Hepatic stellate cell (primary cell): ENCODE results near the gene CHID1.
A peak's percentile ranks its signal among the peaks of the same experiment; 100 is the strongest.

ENCODE experiments used
- DNase-seq: peaks from one replicate; pipeline ENCODE4 v3.0.0; 2011; ENCODE audit warnings: low spot score

CHID1 gene

DNA sequence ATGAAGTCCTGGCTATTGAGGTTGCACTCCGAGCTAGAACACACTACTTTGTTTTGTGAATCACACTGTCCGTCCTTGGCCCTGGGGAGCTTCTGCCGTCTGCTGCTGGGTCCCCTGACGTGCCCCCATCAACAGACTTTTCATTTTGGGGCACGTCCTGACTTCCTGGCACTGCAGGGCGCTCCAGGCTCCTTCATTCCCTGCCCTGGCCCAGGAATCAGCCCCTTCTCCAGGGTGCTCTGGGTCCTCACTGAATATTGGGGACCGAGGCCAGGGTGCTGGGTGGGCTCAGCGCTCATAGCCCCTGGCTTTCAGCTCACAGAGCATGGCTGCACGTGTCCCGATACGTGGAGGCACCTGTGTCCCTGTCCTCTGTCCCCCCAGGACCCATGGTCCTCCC, 45.7 kb downstream of the CHID1 start:
- DNase-seq: no peak

DNA sequence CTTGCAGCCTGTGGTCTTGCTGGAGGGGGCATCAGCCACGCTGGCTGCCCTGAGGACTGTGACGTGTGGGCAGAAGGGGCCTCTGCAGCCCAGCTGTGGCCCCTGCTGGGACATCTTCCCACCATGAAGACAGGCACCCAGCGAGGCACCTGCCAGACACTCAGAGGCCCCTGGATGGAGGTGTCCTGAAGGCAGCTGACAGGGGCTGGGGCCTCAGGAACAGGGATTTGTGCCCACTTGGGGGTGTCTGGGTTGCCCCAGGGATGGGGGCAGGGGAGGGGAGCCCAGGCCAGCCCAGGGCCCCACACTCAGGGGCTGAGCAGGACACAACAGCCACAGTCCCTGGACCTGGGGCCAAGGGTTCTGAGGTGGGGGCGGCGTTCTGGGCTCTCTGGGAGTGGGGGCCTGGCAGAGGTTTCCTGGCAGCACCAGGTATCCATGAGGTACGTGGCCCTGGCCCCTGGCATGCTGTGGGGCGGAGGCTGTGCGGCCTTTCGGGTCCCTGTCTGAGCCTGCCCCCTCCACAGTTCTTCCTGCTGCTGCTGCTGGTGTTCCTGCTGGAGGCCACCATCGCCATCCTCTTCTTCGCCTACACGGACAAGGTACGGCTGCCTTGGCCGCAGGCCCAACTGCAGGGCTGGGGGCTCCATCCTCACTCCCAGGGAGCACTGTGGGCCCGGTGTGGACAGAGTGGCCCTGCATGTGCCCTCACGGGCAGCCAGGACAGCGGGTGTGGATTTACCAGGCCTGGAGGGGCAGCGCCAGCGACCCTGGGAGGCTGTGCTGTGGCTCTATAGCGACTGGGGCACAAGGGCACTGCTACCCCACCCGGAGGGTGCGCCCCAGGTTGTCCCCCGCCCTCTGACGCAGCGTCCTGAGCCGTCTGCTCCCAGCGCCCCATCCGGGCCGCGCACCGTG, 46.4 kb downstream of the CHID1 start:
- no peak for DNase-seq

DNA sequence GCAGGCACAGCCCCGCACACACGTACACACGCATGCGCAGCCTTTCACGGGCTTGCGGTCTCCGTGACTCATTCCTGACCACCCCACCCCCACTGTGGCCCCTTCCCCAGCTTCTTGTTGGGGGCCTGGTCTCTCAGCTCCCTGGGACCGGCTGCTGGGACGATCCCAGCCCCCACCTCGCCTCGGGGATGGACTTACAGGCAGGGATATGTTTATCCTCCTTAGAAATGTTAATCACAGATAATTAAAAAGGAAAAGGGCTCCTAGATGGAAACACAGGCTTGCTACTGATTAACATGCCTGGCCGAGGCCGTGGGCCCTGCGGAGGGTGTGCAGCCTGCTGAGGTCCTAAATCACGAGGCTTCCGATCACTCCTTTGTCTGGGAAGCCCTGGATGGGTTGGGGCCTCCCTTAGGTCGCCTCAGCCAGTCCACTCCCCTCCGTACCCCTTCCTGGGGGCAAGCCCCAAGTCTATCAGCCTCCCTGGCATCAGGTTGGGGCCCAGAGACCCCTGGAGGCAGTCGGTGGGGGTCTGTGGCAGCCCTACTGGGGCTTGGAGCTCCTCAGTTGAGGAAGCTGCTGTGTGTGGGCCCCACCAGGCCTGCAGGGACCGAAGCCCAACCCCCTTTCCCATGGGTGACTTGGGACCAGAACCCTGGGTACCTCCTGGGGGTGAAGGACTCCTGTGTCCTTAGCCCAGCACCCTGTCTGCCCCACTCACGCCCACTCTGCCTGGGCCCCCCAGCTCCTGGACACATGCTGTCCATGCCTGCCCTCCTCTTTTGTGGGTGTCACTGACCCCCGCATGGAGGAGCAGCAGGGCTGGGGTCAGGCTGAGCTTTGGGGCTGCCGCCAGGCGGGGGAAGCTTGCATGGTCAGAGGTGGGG, 47.3 kb downstream of the CHID1 start:
- no peak for DNase-seq

DNA sequence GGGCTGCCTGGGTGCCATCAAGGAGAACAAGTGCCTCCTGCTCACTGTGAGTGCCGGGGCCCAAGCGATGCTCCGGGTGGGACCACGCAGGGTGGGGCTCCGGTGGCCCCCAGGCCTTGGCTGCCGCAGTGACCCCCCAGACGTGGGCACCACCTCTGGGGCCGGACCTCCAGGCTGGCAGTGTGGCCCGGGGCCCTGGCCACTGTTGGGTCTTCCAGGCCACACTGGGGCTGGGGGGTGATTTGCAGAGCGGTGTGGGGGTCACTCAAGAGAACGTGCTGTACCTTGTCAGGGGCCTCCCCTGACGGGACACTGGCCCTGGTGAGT, 48.0 kb downstream of the CHID1 start:
- DNase-seq: no peak

DNA sequence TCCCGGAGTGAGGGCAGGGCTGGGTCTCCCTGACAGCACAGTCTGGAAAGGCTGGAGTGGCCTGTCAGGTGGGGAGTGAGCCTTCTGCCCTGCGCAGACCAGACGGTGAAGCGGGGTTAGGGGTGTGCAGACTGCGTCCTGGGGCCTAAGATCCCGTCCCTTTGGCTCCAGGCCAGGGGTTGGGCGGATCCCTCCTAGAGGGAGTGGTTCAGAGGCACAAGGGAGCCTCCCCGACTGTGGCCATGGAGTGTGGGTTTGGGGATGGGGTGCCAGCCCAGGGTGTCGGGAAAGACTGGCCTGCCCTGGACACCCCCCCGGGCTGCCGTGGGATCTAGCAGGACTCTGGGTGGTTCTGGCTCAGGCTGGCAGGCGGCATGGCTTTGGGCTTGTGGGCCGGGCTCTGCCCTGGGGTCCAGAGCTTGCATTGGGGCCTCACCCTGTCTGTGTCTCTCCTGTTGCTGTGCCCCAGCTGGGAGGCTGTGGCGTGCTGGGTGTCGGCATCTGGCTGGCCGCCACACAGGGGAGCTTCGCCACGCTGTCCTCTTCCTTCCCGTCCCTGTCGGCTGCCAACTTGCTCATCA, 48.4 kb downstream of the CHID1 start:
- no peak for DNase-seq

DNA sequence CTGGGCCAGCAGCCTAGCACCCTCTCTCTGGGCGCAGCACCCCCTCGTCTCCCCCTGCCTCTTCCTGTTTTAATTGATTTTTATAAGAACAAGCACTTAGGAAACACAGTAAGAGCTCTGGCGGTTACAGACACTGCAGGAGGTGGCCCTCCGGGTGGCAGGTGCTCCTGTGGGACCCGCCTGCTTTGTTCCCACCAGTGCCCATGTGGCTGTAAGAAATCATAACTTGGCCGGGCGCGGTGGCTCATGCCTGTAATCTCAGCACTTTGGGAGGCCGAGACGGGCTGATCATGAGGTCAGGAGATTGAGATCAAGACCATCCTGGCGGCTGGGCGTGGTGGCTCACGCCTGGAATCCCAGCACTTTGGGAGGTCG, 49.5 kb downstream of the CHID1 start:
- no peak for DNase-seq

DNA sequence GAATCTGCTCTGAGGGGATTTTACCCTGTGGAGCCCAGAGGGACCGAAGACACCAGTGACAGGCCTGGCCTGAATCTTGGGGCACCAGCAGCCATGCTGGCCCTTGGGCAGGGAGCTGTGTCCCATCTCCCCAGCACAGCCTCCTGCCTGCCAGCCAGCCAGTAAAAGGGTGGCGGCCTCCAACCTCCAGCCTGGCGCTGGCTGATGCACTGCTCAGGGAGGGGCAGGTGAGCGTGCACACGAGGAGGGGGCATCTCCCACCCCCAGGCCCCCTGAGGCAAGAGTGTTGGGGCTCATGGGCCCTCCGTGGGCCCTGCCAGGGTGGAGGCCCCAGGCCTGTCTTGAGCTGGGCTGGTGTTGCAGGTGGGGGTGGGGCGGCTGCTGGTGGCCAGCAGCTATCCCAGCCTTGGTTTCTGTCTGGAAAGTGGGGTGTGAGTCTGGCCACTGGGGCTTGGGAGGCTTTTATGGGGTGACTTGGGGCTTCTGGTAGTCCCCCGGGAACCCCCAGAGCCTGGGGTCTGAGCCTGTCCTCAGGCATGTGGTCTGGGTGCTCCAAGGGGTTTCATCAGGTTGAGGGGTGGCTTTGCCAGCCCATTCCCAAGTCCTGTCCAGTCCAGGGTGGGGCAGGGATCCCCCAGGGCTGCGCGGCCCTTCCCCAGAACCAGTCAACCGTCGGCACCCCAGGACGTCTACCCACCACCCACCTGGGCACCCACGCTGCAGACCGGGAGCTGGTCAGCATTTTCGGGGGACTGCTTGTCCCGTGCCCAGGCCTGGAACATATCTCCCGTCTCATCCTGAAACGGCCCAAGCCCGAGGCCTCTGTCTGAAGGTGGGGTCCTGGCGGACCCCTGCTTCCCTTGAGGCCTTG, 50.1 kb downstream of the CHID1 start:
- DNase-seq: no peak

DNA sequence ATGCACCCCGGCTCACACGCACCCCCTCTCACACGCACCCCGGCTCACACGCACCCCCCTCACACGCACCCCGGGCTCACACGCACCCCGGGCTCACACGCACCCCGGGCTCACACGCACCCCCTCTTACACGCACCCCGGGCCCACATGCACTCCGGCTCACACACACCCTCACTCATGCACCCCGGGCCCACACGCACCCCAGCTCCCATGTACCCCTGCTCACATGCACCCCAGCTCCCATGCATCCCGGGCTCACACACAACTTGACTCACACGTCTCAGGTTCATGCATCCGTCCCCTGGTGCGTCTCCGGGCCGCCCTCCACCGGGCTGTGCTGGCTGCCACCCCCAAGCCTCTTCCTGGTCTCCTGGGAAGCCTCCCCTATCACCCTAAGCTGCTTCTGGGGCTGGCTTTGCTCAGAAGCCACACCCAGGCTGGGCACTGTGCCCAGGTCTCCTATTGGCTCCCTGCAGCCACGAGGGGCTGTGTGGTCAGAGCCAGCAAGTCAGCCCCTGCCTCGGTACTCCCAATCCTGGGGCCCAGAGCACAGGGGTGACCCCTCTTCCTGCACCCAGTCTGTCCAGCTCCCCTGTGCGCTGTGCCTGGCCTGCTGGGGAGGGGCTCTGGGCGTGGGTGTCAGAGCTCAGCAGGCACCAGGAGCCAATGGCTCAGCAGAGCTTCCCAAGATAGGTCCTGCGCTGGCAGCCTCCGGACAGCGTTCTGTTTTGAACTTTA, 51.0 kb downstream of the CHID1 start:
- DNase-seq: peak; percentile 98

DNA sequence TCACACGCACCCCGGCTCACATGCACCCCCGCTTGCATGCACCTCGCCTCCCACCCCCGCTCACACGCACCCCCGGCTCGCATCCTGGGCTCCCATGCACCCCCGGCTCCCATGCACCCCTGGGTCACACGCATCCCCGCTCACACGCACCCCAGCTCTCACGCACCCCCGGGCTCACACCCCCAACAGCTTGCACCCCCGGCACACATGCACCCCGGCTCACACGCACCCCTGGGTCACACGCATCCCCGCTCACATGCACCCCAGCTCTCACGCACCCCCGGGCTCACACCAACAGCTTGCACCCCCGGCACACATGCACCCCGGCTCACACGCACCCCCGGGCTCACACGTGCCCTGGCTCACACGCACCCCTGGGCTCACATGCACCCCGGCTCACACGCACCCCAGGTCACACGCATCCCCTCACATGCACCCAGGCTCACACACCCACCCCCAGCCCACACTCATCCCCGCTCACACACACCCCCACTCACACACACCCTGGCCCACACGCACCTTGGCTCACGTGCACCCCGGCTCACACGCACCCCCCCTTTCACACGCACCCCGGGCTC, 51.8 kb downstream of the CHID1 start:
- no peak for DNase-seq

DNA sequence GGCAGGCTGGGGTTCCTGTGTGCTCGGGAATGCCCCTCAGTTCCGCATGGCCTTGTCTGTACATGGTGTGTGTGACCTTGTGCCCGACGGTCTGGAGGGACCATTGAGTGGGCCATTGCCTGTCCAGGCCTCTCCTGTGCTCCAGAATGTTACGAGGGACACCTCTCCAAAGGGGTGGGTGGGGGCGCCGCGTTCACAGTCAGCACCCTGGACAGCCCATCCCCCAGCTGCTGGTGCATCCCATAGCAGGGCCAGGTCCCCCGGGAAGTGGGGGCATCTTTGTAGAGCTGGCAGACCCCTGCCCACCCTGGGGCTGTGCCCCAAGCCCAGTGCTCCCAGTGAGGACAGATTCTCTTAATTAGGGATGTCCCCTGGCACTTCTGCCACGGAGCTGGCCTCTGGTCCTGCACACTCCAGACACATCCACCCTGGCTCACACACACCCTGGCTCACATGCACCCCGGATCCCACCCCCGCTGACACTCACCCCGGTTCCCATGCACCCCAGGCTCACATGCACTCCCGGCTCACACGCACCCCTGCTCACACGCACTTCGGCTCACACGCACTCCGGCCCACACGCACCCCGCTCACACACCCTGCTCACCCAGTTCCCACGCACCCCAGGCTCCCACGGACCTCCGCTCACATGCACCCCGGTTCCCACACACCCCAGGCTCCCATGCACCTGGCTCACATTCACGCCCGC, 52.4 kb downstream of the CHID1 start:
- DNase-seq: no peak

DNA sequence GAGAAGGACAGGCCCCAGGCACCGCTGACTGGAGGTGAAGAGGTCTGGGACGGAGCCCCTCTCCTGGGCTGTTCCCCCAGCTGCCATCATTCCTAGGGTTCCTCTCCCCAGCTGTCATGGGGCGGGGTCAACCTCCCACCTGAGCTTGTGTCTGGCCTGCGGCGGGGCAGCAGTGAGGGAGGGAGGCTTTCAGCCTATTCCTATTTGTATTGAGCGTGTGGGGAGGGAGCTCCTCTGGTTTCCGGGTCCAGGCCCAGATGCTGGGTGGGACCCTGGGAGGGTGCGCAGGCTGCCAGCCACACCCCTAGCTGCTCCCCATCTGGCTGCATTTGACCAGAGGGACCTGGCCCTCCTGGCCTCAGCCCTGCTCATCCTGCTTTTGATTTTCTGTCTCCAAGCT, 54.2 kb downstream of the CHID1 start:
- DNase-seq: no peak

DNA sequence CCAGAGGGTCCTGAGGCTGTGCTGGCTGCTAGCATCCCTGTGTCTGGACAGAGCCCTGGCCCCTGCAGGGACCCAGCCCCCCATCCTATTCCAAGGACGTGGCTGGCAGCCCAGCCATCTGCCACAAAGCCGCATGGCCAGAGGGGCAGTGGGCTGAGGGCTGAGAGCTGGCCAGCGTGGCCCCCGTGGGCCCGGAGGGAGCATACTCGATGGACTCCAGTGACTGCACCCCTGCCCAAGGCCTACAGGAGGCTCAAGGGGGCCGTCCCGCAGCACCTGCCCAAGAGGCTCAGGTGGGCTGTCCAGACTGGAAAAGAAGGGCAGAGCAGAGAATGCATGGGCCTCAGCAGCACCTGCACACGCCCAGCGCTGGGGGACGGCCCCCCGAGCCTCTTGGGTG, 54.8 kb downstream of the CHID1 start:
- DNase-seq: no peak

DNA sequence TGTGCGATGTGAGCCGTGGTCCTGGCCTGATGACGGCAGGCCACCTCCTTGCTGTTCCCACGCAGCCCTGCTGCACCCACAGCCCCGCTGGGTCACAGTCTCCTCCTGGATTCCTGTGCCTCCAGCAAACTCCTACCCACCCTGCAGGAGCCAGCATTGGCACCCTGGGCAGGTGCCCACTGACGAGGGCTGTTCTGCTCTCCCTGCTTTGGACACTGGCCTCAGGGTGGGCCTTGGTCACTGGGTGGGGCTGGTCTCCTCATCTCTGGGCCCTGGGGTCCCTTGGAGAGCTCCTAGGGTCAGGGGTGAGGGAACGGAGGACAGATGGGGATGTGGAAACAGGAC, 55.3 kb downstream of the CHID1 start:
- no peak for DNase-seq

DNA sequence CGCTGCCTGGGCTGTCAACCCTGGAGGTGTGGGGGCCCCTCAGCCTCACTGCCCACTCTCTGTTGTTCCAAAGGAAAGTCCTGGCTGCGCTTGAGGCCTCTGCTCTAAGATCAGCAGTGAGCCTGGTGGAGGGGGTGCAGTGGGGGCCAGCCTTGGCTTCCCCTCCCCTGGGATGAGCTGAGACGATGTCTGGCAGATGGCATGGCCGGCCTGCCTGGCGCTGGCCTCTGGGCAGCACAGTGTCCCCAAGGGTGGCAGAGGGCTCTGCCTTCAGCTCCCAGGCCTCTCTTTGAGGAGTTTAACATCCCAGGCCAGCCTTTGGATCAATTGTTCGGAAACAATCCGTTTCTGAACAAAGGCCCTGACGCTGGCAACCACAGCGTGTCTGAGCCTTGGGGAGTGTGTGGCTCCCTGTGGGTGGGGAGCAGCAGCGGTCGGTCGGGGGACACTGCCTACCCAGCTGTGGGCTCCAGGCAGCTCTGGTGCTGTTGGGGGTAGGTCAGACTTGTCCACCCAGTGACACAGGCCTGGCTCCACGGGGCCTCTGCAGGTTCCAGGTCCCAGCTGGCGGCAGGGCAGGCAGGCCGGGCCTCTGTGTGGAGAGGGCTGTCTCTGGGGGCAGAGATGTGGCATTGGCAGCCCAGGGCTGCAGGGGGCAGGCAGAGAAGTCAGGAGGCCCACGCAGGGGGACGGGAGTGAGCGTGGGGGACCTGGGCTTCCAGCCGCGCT, 55.8 kb downstream of the CHID1 start:
- no peak for DNase-seq

DNA sequence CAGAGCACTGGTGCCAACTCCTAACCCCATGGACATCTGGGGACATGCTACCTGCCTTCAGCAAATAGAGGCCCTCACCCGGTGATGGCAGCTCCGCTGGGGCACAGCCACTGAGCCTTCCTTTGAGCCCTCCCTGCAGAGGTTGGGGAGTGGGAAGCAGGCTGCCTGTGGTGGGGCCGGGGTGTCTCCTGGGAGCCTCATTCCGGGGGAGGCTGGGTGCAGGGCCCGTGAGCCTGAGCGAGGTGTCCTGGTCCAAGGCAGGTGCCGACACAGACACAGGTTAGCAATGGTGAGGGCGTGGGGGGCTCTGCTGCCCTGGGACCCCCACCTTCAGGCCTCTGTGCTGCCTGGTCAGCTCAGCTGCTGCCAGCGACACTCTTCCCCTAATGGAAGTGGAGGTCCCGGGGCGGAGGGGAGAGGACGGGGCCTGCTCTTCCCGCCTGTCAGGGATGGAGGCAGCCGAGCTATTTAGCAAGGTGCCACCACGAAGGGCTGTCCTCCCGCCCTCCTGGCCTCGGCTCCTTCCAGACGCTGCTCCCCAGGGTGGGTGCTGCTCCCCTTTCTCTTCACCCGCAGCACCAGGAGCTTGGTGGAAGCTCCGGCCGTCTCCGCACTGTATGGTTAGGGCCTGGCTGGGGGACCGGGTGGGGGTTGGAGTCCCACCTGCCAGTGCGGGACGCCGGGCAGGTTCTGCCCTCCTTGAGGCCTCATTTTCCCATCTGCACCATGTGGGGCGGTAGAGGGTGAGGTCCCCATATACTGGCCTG, 56.7 kb downstream of the CHID1 start:
- DNase-seq: no peak

DNA sequence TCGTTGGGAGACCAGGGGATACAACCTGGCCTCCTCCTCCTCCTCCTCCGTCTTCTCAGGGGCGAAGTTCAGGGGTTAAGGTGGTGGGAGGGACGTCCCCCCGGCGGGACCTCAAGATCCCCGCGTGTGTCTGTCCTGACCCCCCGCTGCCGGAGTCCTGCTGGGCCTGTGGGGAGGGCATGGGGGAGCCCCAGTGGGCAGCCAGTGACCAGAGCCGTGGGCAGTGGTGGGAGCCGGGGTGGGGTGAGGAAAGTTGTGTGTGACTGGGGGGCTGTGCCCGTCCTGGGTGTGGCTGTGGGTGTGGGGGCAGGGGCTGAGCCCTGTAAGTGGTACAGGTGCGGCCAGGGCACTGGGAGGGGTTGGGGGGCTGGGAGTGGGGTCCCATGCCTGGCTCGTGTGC, 57.8 kb downstream of the CHID1 start:
- DNase-seq: no peak

DNA sequence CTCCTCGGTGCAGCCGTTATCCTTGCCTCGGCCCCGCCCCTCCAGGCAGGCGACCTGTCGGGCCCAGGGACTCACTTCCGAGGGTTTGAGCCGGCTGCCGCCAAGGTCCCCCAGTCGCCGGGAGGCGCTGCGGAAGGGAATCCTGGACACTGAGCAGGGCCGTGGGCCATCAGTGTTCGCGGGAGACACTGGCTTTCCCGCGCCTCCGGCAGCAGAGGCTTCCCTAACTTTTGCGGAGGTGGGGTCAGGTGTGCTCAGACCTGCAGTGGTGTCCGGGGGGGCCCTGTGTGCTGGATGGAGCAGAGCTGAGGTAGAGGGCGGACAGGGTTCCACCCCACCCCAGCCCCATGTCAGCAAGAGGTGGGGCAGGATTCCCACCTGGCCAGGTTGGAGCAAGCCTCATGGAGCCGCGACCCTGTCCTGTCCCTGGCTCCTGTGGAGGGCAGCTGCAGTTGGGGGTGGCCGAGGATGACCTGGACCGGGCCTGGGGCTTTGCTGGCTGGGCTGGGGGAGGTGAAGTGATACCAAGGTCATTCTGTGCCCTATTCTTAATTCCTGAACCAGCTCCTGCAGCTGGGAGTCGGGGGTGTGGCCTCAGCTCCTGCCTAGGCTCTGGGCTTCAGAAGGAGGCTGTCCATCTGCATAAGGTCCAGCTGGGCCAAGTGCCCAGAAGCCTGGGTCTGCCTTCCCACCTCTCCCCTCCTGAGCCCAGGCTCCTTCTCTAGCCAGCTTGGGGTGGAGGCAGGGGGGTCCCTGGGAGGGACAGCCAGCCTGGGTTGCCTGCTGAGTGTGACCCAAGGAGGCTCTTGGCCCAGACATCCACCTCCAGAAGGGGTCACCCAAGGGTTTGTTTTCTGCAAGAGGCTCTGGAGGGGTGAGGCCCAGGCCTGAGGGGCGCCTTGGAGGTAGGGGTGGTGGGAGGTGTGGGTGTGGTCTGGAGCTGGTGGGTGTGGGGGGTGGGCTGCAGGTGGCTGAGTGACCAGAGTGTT, 59.5 kb downstream of the CHID1 start:
- DNase-seq: no peak
